A549 treated with RU486 at 1 μM for 4 hours (cell line): ENCODE measurements around the gene CD300LG. TPM values are rescaled to one million over a fixed set of nuclear protein-coding genes. Genes with fewer than 3 reads are reported as not detected.

Source experiments
- total RNA-seq: library from RNA; stranded (reverse); fragments of 200-300 nt; extraction: Qiagen RNA extraction; gene quantifications from 5 replicates; pipeline ENCODE4 v1.2.3, GENCODE V29; 2022; ENCODE audit warnings: low read depth

CD300LG gene, protein sequence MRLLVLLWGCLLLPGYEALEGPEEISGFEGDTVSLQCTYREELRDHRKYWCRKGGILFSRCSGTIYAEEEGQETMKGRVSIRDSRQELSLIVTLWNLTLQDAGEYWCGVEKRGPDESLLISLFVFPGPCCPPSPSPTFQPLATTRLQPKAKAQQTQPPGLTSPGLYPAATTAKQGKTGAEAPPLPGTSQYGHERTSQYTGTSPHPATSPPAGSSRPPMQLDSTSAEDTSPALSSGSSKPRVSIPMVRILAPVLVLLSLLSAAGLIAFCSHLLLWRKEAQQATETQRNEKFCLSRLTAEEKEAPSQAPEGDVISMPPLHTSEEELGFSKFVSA
- total RNA-seq, result not detected in 5 replicates

DNA sequence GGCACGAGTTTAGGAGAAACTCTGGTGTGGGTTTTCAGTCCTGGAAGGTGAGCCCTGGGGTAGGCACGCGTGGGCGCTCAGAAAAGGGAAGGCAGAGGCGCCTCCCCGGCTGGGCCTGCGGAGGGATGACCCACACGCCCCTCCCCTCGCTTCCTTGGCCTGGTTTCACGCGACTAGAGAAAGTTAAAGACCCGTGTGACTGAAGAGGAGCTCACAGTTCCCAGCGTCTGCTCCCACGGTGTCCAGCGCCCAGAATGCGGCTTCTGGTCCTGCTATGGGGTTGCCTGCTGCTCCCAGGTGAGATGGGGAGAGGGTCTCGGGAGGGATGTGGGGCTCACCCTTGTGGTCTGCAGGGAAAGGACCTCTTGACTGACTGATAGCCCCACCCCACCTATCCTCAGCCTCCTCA is at the start of gene CD300LG:
Gene CD300LG, plus strand, starts transcription at position 214 of the 409 bp plus-strand sequence. Its CDS starts 41 bp downstream, at position 255.

GRCh38 chr17:43832976-43833829 is 13.8 kb upstream of the CD300LG start, which contains the start of gene MPP3:
MPP3 (minus strand) TSS chr17:43833146; CDS start chr17:43831906, 1,240 bp downstream.

GRCh38 chr17:43907425-43907981 is 60.5 kb downstream of the CD300LG start, which contains the start of gene MPP2:
MPP2 (minus strand) TSS chr17:43907536; CDS start chr17:43904460, 3,076 bp downstream.

Other genes with a start within 250 kb of the CD300LG start
- not detected in 5 replicates for gene MEOX1, start 185.3 kb upstream of the CD300LG start, total RNA-seq
- gene SOST, start 88.4 kb upstream of the CD300LG start, total RNA-seq, result not detected in 5 replicates
- gene DUSP3, start 68.2 kb upstream of the CD300LG start, total RNA-seq, result 57.5 to 61.7 TPM (median 61.0 TPM) in 5 replicates
- gene CFAP97D1, start 66.7 kb upstream of the CD300LG start, total RNA-seq, result 0.06 to 0.07 TPM in 2 of 5 replicates, not detected in the others
- gene MPP3, start 14.0 kb upstream of the CD300LG start, total RNA-seq, result 14.0 to 18.4 TPM (median 17.4 TPM) in 5 replicates
- 1.4 to 2.0 TPM (median 1.7 TPM) in 5 replicates for gene MPP2, start 60.4 kb downstream of the CD300LG start, total RNA-seq
- 0.28 TPM in 1 of 5 replicates, not detected in the others for gene PPY, start 95.3 kb downstream of the CD300LG start, total RNA-seq
- gene PYY, start 106.8 kb downstream of the CD300LG start, total RNA-seq, result 0.17 TPM in 1 of 5 replicates, not detected in the others
- gene NAGS, start 157.4 kb downstream of the CD300LG start, total RNA-seq, result 0.72 to 1.3 TPM (median 1.1 TPM) in 5 replicates
- 24.8 to 33.0 TPM (median 30.9 TPM) in 5 replicates for gene TMEM101, start 167.8 kb downstream of the CD300LG start, total RNA-seq
- gene LSM12, start 219.5 kb downstream of the CD300LG start, total RNA-seq, result 51.2 to 56.2 TPM (median 53.9 TPM) in 5 replicates
- gene G6PC3, start 223.6 kb downstream of the CD300LG start, total RNA-seq, result 118 to 181 TPM (median 163 TPM) in 5 replicates